Measurements from ENCODE around the gene RNF38.

DNA sequence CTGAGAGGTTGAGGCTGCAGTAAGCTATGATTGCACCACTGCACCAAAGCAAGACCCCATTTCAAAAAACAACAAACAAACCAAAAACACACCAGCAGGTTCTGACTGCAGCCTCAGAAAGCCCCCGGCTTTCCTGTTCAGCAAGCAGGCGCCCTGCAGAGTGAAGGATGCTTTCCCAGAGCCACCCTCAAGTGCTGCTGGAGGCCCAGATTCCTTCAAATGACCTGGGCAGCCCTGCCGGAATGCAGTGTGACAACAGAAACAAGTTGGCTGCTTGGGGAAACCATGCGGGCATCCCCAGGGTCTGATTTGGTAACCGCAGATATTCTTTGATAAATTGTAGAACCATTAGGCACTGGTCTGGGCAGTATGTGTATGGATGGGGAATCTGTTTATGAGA, 106.2 kb downstream of the RNF38 start:
- TF ChIP-seq POLR2A (IDR thresholded peaks at IDR 0.05) (no peak), POLR2AphosphoS5 (IDR thresholded peaks at IDR 0.05; ENCODE audit: insufficient read depth in 1 of 2, low read depth in 1 of 2) (no peak)
- TF ChIP-seq, protein P1, sequence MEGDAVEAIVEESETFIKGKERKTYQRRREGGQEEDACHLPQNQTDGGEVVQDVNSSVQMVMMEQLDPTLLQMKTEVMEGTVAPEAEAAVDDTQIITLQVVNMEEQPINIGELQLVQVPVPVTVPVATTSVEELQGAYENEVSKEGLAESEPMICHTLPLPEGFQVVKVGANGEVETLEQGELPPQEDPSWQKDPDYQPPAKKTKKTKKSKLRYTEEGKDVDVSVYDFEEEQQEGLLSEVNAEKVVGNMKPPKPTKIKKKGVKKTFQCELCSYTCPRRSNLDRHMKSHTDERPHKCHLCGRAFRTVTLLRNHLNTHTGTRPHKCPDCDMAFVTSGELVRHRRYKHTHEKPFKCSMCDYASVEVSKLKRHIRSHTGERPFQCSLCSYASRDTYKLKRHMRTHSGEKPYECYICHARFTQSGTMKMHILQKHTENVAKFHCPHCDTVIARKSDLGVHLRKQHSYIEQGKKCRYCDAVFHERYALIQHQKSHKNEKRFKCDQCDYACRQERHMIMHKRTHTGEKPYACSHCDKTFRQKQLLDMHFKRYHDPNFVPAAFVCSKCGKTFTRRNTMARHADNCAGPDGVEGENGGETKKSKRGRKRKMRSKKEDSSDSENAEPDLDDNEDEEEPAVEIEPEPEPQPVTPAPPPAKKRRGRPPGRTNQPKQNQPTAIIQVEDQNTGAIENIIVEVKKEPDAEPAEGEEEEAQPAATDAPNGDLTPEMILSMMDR (IDR thresholded peaks at IDR 0.05): no peak

Measured in vagina (tissue), 2 donors.